B cell (primary cell): ENCODE results near the gene ZMYND19. TPM values are rescaled to one million over a fixed set of nuclear protein-coding genes. Genes with fewer than 3 reads are reported as not detected.

Experiments used
- ATAC-seq: fragments of 200-7000 bp; cut with Tn5 transposase; one replicate; pipeline ENCODE4 v1.10.0; 2021; ENCODE audit warnings: low read depth, mild to moderate bottlenecking, moderate number of reproducible peaks, moderate library complexity
- CTCF ChIA-PET: fragments of 350-600 bp; sonication (Branson Sonifier 250); formaldehyde crosslinking; loops from one replicate; lab custom pipeline; 2021; ENCODE audit warnings: antibody characterized with exemption, inconsistent platforms; lab: Charles Lee
- POLR2A ChIA-PET: fragments of 350-600 bp; sonication (Branson Sonifier 250); formaldehyde crosslinking; loops from one replicate; lab custom pipeline; 2021; ENCODE audit warnings: antibody characterized with exemption; lab: Charles Lee
- DNase-seq: peaks from one replicate; pipeline ENCODE4 v3.0.0; 2013
- H2AFZ ChIP-seq: 2 replicates; pipeline ENCODE4 v1.6.1; 2012; ENCODE audit warnings: mild to moderate bottlenecking, low read depth, low read length; ENCODE audit not compliant: insufficient read depth, poor library complexity, severe bottlenecking
- H3K27ac ChIP-seq, 2 donors: 1 replicate in 1 of 2; 2 replicates in 1 of 2; pipeline ENCODE4 v1.5.1; 2012 to 2013; ENCODE audit warnings: low read length in 2 of 2, mild to moderate bottlenecking in 2 of 2, moderate library complexity in 1 of 2
- H3K27me3 ChIP-seq, 4 experiments: fragments of 200-600 bp in 1 of 4; sonication (generic) in 1 of 4; replicated peaks in 1 of 4; 1 replicate in 2 of 4; 2 replicates in 2 of 4; pipeline versions ENCODE4 v1.6.1 to v1.7.0; 2013 to 2016; ENCODE audit warnings: low read length in 3 of 4, mild to moderate bottlenecking in 2 of 4, mixed read lengths in 1 of 4, moderate library complexity in 1 of 4; ENCODE audit not compliant: insufficient read depth in 4 of 4, control insufficient read depth in 3 of 4; ENCODE audit errors: control extremely low read depth in 1 of 4
- H3K36me3 ChIP-seq, 2 experiments: replicated peaks in 1 of 2; 1 replicate in 1 of 2; 2 replicates in 1 of 2; pipeline versions ENCODE4 v1.6.1 to v1.7.1; 2013; ENCODE audit warnings: low read length in 1 of 2; ENCODE audit not compliant: insufficient read depth in 2 of 2, control insufficient read depth in 1 of 2; ENCODE audit errors: control extremely low read depth in 1 of 2, extremely low read depth in 1 of 2
- H3K4me1 ChIP-seq, 2 donors: fragments of 200-600 bp in 1 of 2; sonication (generic) in 1 of 2; 1 replicate in 1 of 2; 2 replicates in 1 of 2; pipeline versions ENCODE4 v1.5.1 to v1.6.1; 2013 to 2017; ENCODE audit warnings: low read length in 2 of 2; ENCODE audit not compliant: control insufficient read depth in 2 of 2, insufficient read depth in 2 of 2
- H3K4me2 ChIP-seq: replicated peaks from 2 replicates; pipeline ENCODE3; 2012; ENCODE audit warnings: mild to moderate bottlenecking, low read depth, low read length; ENCODE audit not compliant: poor library complexity, severe bottlenecking
- H3K4me3 ChIP-seq, 5 experiments: fragments of 200-600 bp in 1 of 5; sonication (generic) in 1 of 5; 1 replicate in 3 of 5; 2 replicates in 2 of 5; pipeline versions ENCODE4 v1.5.1 to v1.7.0; 2011 to 2016; ENCODE audit warnings: low read length in 4 of 5, mild to moderate bottlenecking in 4 of 5, low read depth in 2 of 5, control low read depth in 1 of 5, moderate library complexity in 1 of 5; ENCODE audit not compliant: insufficient read depth in 1 of 5; ENCODE audit errors: control extremely low read depth in 1 of 5, extremely low read depth in 1 of 5
- H3K79me2 ChIP-seq: fragments of 200-600 bp; sonication (generic); one replicate; pipeline ENCODE4 v1.6.0; 2016; ENCODE audit warnings: low read length; ENCODE audit not compliant: control insufficient read depth, insufficient read depth
- H3K9ac ChIP-seq: fragments of 200-600 bp; sonication (generic); 2 replicates; pipeline ENCODE4 v1.6.1; 2017; ENCODE audit warnings: mild to moderate bottlenecking, low read length, moderate library complexity
- H3K9me3 ChIP-seq, 3 donors: one replicate each; pipeline versions ENCODE4 v1.6.1 to v1.7.1; 2013; ENCODE audit warnings: low read length in 2 of 3; ENCODE audit not compliant: control insufficient read depth in 2 of 3, insufficient read depth in 1 of 3; ENCODE audit errors: control extremely low read depth in 1 of 3
- H4K20me1 ChIP-seq: 2 replicates; pipeline ENCODE4 v1.6.0; 2012; ENCODE audit warnings: mild to moderate bottlenecking, low read length; ENCODE audit not compliant: insufficient read depth, control insufficient read depth, poor library complexity, severe bottlenecking
- H3K27ac Mint-ChIP-seq: one replicate; pipeline ENCODE4 v1.8.0; 2021; ENCODE audit warnings: mixed read lengths
- H3K27me3 Mint-ChIP-seq: one replicate; pipeline ENCODE4 v1.8.0; 2021; ENCODE audit warnings: mixed read lengths
- H3K4me1 Mint-ChIP-seq: one replicate; pipeline ENCODE4 v1.8.0; 2021; ENCODE audit warnings: mixed read lengths
- H3K4me3 Mint-ChIP-seq: one replicate; pipeline ENCODE4 v1.8.0; 2021; ENCODE audit warnings: mixed read lengths
- H3K9me3 Mint-ChIP-seq: one replicate; pipeline ENCODE4 v1.8.0; 2022; ENCODE audit warnings: mixed read lengths; ENCODE audit not compliant: insufficient read depth
- EZH2 ChIP-seq: IDR thresholded peaks from 2 replicates; pipeline ENCODE4 v1.6.1; 2012; ENCODE audit warnings: borderline replicate concordance, low read depth, mild to moderate bottlenecking, moderate library complexity, low read length; ENCODE audit not compliant: insufficient read depth, poor library complexity, severe bottlenecking
- WGBS: methylation state at CpG from one replicate; pipeline ENCODE4 v1.1.5; 2013; ENCODE audit warnings: missing lambda C conversion rate; ENCODE audit not compliant: insufficient coverage; 5-methylcytosine and 5-hydroxymethylcytosine counted together
- intact Hi-C: fragments of 100-400 bp; cut with micrococcal nuclease; formaldehyde crosslinking; loops from one replicate; pipeline ENCODE4 v1.10.0; 2022
- polyA plus RNA-seq: library from polyadenylated mRNA; depleted of rRNA; stranded (reverse); fragments of >200 nt; gene quantifications from 2 replicates; pipeline ENCODE4 v1.2.3, GENCODE V29; 2012
- total RNA-seq, 2 donors: library from RNA; stranded (reverse); fragments of 120-200 nt in 1 of 2; gene quantifications; 1 replicate in 1 of 2; 2 replicates in 1 of 2; pipeline versions ENCODE4 v1.2.3 to v1.2.4, GENCODE V29; 2013 to 2022
- TF ChIP-seq, protein P1 (sequence below): fragments of 200-600 bp; IDR thresholded peaks from one replicate; pipeline ENCODE4 v1.8.0; 2022; ENCODE audit warnings: antibody characterized with exemption, mild to moderate bottlenecking

ZMYND19 gene
- total and polyA plus RNA-seq, 2 donors (not counting 1 experiment from before 2014, with no cell fraction given) = 22.0 to 24.1 TPM

DNA sequence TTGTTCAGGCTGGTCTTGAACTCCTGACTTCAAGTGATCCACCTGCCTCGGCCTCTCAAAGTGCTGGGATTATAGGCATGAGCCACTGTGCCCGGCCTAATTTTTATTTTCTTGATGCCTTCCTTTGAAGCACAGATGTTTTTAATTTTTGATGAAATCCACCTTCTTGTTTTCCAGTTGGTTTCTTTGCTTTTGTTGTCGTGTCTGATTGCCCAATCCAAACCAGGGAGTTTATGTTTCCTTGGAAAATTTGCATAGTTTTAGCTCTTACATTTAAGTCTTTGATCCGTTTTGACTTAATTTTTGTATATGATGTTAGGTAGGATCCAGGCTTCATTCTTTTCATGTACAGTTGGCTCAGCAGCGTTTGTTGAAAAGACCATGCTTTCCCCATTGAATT, 43.7 kb upstream of the ZMYND19 start:
- no peak for TF ChIP-seq EZH2
- TF ChIP-seq, protein P1, sequence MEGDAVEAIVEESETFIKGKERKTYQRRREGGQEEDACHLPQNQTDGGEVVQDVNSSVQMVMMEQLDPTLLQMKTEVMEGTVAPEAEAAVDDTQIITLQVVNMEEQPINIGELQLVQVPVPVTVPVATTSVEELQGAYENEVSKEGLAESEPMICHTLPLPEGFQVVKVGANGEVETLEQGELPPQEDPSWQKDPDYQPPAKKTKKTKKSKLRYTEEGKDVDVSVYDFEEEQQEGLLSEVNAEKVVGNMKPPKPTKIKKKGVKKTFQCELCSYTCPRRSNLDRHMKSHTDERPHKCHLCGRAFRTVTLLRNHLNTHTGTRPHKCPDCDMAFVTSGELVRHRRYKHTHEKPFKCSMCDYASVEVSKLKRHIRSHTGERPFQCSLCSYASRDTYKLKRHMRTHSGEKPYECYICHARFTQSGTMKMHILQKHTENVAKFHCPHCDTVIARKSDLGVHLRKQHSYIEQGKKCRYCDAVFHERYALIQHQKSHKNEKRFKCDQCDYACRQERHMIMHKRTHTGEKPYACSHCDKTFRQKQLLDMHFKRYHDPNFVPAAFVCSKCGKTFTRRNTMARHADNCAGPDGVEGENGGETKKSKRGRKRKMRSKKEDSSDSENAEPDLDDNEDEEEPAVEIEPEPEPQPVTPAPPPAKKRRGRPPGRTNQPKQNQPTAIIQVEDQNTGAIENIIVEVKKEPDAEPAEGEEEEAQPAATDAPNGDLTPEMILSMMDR = no peak
- Histone ChIP-seq H3K27ac (no peak overlapping the region), H2AFZ (no peak overlapping the region), H3K4me2 (no peak overlapping the region), H3K27me3 (no peaks in the 10 kb centered on the region), H3K9me3 (no peaks in the 10 kb centered on the region), H4K20me1 (peaks cover 59% of the 10 kb centered on the region), H3K36me3 (no peaks in the 10 kb centered on the region), H3K9ac (no peak overlapping the region), H3K4me3 (no peak overlapping the region), H3K79me2 (peaks cover 95% of the 10 kb centered on the region), H3K4me1 (peaks cover 21 to 39% of the 10 kb centered on the region in 2 donors)
- 94% methylated on average over 2 of the region's 5 CpGs for WGBS
- ATAC-seq (no peak), DNase-seq (no peak)
- peaks cover 53% of the 10 kb centered on the region for H3K4me1 Mint-ChIP-seq
- intact Hi-C loops = no loop called here
- no peak overlapping the region for H3K27ac Mint-ChIP-seq
- no peak overlapping the region for H3K4me3 Mint-ChIP-seq
- H3K9me3 Mint-ChIP-seq = no peaks in the 10 kb centered on the region
- H3K27me3 Mint-ChIP-seq = no peaks in the 10 kb centered on the region
- POLR2A ChIA-PET = no interaction called here
- CTCF ChIA-PET = no interaction called here

DNA sequence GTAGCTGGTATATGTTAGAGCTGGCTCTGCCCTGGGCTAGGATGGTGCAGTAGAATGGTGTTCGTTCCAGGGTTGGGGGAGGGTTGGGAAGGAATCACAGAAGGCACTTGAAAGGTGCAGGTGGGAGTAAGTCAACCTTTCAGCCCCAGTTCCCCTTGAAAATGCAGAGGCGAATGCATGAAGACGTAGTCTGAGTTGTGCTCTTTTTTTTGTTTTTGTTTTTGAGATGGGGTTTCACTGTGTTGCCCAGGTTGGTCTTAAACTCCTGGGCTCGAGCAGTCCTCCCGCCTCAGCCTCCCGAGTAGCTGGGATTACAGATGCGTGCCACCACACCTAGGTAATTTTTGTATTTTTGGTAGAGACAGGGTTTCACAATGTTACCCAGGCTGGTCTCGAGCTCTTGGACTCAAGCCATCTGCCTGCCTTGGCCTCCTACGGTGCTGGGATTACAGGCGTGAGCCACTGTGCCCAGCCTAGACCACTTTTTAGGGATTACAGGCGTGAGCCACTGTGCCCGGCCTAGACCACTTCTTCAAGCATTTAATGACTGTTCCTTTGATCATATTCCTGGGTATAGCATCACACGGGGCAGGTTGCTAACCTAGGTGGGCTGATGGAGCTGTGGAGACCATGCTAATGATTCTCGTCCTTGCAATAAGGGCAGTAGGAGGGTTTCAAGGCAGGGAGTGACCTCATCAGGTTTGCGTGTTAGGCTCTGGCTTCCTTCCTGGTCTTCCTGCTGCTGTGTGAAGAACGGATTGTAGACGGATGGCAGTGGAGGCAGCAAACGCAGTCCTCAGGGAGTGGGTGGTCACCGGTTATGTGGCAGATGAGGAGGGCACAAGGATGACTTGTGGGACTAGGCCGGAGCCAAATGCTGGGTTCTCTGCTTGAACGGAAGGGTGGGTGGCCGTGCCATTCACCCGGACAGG, 42.2 kb upstream of the ZMYND19 start:
- DNase-seq (no peak), ATAC-seq (no peak)
- no peaks in the 10 kb centered on the region for H3K27me3 ChIP-seq
- H3K27ac ChIP-seq = peak overlapping the region in 1 of 2 donors; percentile 48
- Mint-ChIP-seq H3K4me3 (no peak overlapping the region), H3K27ac (peak overlapping the region; percentile 53), H3K4me1 (peaks cover 55% of the 10 kb centered on the region), H3K9me3 (no peaks in the 10 kb centered on the region), H3K27me3 (no peaks in the 10 kb centered on the region)
- 68% methylated on average over 19 of the region's 23 CpGs for WGBS
- TF ChIP-seq, protein P1 = no peak
- no peak for TF ChIP-seq EZH2
- H3K4me3 ChIP-seq = no peak overlapping the region
- H2AFZ ChIP-seq = no peak overlapping the region
- peaks cover 63% of the 10 kb centered on the region for H4K20me1 ChIP-seq
- ChIA-PET POLR2A (interaction anchor here (0.6 kb wide), 1 partner anchor 9 kb away, joined by 6 read pairs; no protein-coding TSS in a partner anchor), CTCF (no interaction called here)
- peak overlapping the region; percentile 2 for H3K4me2 ChIP-seq
- no peak overlapping the region for H3K9ac ChIP-seq
- H3K4me1 ChIP-seq = peaks cover 30 to 50% of the 10 kb centered on the region in 2 donors
- intact Hi-C loops = no loop called here
- peaks cover 95% of the 10 kb centered on the region for H3K79me2 ChIP-seq
- no peaks in the 10 kb centered on the region for H3K9me3 ChIP-seq
- H3K36me3 ChIP-seq = no peaks in the 10 kb centered on the region
